NB4 (cell line): ENCODE results near the gene PCDHGA7.

Experiments
- CTCF ChIP-seq: IDR thresholded peaks from one replicate; pipeline ENCODE4 v1.5.1; 2012; ENCODE audit warnings: low read depth, low read length
- MAX ChIP-seq: IDR thresholded peaks from 2 replicates; pipeline ENCODE4 v1.6.1; 2011; ENCODE audit warnings: low read depth, low read length
- POLR2A ChIP-seq: IDR thresholded peaks from 2 replicates; pipeline ENCODE4 v1.6.1; 2011; ENCODE audit warnings: mild to moderate bottlenecking; ENCODE audit not compliant: insufficient read length; ENCODE audit errors: extremely low read depth

GRCh38 chr5:141431286-141431685 lies 48.7 kb downstream of the PCDHGA7 start:
- TF ChIP-seq CTCF (no peak), POLR2A (no peak), MAX (no peak)
